HG03039 (cell line): ENCODE measurements around the gene YKT6.

ENCODE experiments used
- ATAC-seq: cut with Tn5 transposase; IDR thresholded peaks from one replicate; pipeline ENCODE4 v1.9.1; 2021; ENCODE audit warnings: mild to moderate bottlenecking, moderate library complexity; ENCODE audit not compliant: unreplicated experiment

The YKT6 gene

GRCh38 chr7:44251881-44252280, 51.1 kb downstream of the YKT6 start:
- ATAC-seq: no peak

GRCh38 chr7:44256459-44256858, 55.7 kb downstream of the YKT6 start:
- no peak for ATAC-seq

- ATAC-seq: no peak
Observed at GRCh38 chr7:44257213-44257612, 56.4 kb downstream of the YKT6 start.

- peak; percentile 83 for ATAC-seq
Observed at GRCh38 chr7:44257618-44258422, 57.0 kb downstream of the YKT6 start.

- ATAC-seq: peak; percentile 3
Observed at GRCh38 chr7:44258423-44258760, 57.6 kb downstream of the YKT6 start.

- no peak for ATAC-seq
Observed at GRCh38 chr7:44258865-44259546, 58.2 kb downstream of the YKT6 start.

- no peak for ATAC-seq
Observed at GRCh38 chr7:44259547-44260457, 59.0 kb downstream of the YKT6 start.

GRCh38 chr7:44261240-44261639, 60.5 kb downstream of the YKT6 start:
- ATAC-seq: no peak

GRCh38 chr7:44262031-44262430, 61.3 kb downstream of the YKT6 start:
- no peak for ATAC-seq

GRCh38 chr7:44263326-44264082, 62.7 kb downstream of the YKT6 start:
- ATAC-seq: no peak
